ENCODE results near the gene SERF2. TPM values are rescaled to one million over a fixed set of nuclear protein-coding genes. Genes with fewer than 3 reads are reported as not detected.

Gene SERF2
- total and polyA plus RNA-seq, 10 of the 15 experiments (the other 5 are each of a cell fraction or from before 2014, with no cell fraction given): 464 to 4,159 (median 1,014) TPM

GRCh38 chr15:43826508-43827341 lies 34.6 kb downstream of the SERF2 start, which contains the start of gene WDR76 (continued):
- TF ChIP-seq CREB1 (IDR thresholded peaks at IDR 0.05; ENCODE audit: low read depth) (no peak; the same call in 1 of the 2 replicates), ZBTB11 (CRISPR knock-in tag; IDR thresholded peaks at IDR 0.05) (no peak), PAX5 (IDR thresholded peaks at IDR 0.05; ENCODE audit: borderline replicate concordance, low read depth, low read length) (no peak), CBX3 (IDR thresholded peaks at IDR 0.05; ENCODE audit: borderline replicate concordance, low read depth) (no peak), FOXK2 (IDR thresholded peaks at IDR 0.05) (no peak), BHLHE40 (IDR thresholded peaks at IDR 0.05; ENCODE audit: borderline replicate concordance in 1 of 2, low read depth in 2 of 2, low read length in 1 of 2) (peak in 1 of 2 experiments; percentile 50; a peak in 1 of 4 replicates), POLR2A (IDR thresholded peaks at IDR 0.05; ENCODE audit: low read depth, low read length) (peak; percentile 73), NR2C1 (IDR thresholded peaks at IDR 0.05) (no peak), WRNIP1 (IDR thresholded peaks at IDR 0.05; ENCODE audit: borderline replicate concordance, low read depth, low read length) (no peak), CTCF (IDR thresholded peaks at IDR 0.05 in 2 of 3, conservative IDR thresholded peaks at IDR 0.05 in 1 of 3; ENCODE audit: control insufficient read depth in 2 of 3, extremely low read depth in 1 of 3, insufficient read depth in 1 of 3, low read depth in 3 of 3, low read length in 3 of 3) (no peak), SMC3 (IDR thresholded peaks at IDR 0.05; ENCODE audit: borderline replicate concordance, low read length) (no peak), RAD21 (IDR thresholded peaks at IDR 0.05; ENCODE audit: insufficient read depth, low read depth, low read length) (no peak), POLR2AphosphoS2 (IDR thresholded peaks at IDR 0.05; ENCODE audit: low read depth, low read length) (no peak), E4F1 (IDR thresholded peaks at IDR 0.05; ENCODE audit: borderline replicate concordance, partially characterized antibody) (no peak), YBX1 (IDR thresholded peaks at IDR 0.05) (no peak), BCL3 (IDR thresholded peaks at IDR 0.05; ENCODE audit: borderline replicate concordance, insufficient read depth, low read depth, low read length, poor library complexity, severe bottlenecking) (no peak), SMAD5 (IDR thresholded peaks at IDR 0.05; ENCODE audit: low read depth) (peak; percentile 53; the same call in 1 of the 2 replicates), NFYB (IDR thresholded peaks at IDR 0.05; ENCODE audit: insufficient read depth, low read depth, low read length) (no peak), ZNF274 (IDR thresholded peaks at IDR 0.05; ENCODE audit: insufficient read depth, insufficient read length) (no peak), TCF3 (IDR thresholded peaks at IDR 0.05; ENCODE audit: borderline replicate concordance, insufficient read depth, low read depth, low read length) (no peak)
